ENCODE data around the gene ABCF3.
"Not testable (repeated sequence)": the region's sequence is repeated elsewhere in the genome, so short reads cannot be mapped to it uniquely, and the experiment has no call there.

The ABCF3 gene

GRCh38 chr3:184186184-184186901 lies at the start of gene ABCF3:
Gene ABCF3 (plus strand): TSS chr3:184186199. CDS start chr3:184186208, 9 bp downstream.
- DNase-seq (ENCODE audit: low spot score): no peak

- DNase-seq (ENCODE audit: low spot score): no peak
These were observed 45.6 kb upstream of the ABCF3 start for GRCh38 chr3:184140436-184140835.

- DNase-seq (ENCODE audit: low spot score): no peak
These were observed 43.8 kb upstream of the ABCF3 start for GRCh38 chr3:184142199-184142598.

GRCh38 chr3:184143327-184143726 lies 42.7 kb upstream of the ABCF3 start:
- no peak for DNase-seq (ENCODE audit: low spot score)

- no peak for DNase-seq (ENCODE audit: low spot score)
These were observed 41.5 kb upstream of the ABCF3 start for GRCh38 chr3:184144505-184144904.

GRCh38 chr3:184145111-184145524 lies 40.9 kb upstream of the ABCF3 start:
- DNase-seq (ENCODE audit: low spot score): peak; percentile 25

- DNase-seq (ENCODE audit: low spot score): no peak
These were observed 40.2 kb upstream of the ABCF3 start for GRCh38 chr3:184145751-184146270.

GRCh38 chr3:184148076-184148475 lies 37.9 kb upstream of the ABCF3 start:
- no peak for DNase-seq (ENCODE audit: low spot score)

- no peak for DNase-seq (ENCODE audit: low spot score)
These were observed 36.9 kb upstream of the ABCF3 start for GRCh38 chr3:184149123-184149522.

- DNase-seq (ENCODE audit: low spot score): not testable (repeated sequence)
These were observed 36.2 kb upstream of the ABCF3 start for GRCh38 chr3:184149770-184150169.

GRCh38 chr3:184154885-184155643 lies 30.9 kb upstream of the ABCF3 start, which contains the start of gene DVL3:
Gene DVL3 (plus strand): TSS chr3:184155377. CDS start chr3:184155636, 259 bp downstream.
- DNase-seq (ENCODE audit: low spot score): peak; percentile 71

- DNase-seq (ENCODE audit: low spot score): no peak
These were observed 30.1 kb upstream of the ABCF3 start for GRCh38 chr3:184155644-184156521.

GRCh38 chr3:184156522-184156955 lies 29.5 kb upstream of the ABCF3 start:
- DNase-seq (ENCODE audit: low spot score): no peak

- DNase-seq (ENCODE audit: low spot score): no peak
These were observed 28.8 kb upstream of the ABCF3 start for GRCh38 chr3:184157206-184157605.

GRCh38 chr3:184158404-184158803 lies 27.6 kb upstream of the ABCF3 start:
- DNase-seq (ENCODE audit: low spot score): no peak

- DNase-seq (ENCODE audit: low spot score): no peak
These were observed 25.5 kb upstream of the ABCF3 start for GRCh38 chr3:184160456-184160855.

GRCh38 chr3:184162571-184163070 lies 23.4 kb upstream of the ABCF3 start:
- DNase-seq (ENCODE audit: low spot score): not testable (repeated sequence)

GRCh38 chr3:184164648-184165330 lies 21.2 kb upstream of the ABCF3 start:
- no peak for DNase-seq (ENCODE audit: low spot score)

- DNase-seq (ENCODE audit: low spot score): no peak
These were observed 20.5 kb upstream of the ABCF3 start for GRCh38 chr3:184165543-184165942.

GRCh38 chr3:184166671-184167070 lies 19.3 kb upstream of the ABCF3 start:
- DNase-seq (ENCODE audit: low spot score): no peak

GRCh38 chr3:184167786-184168185 lies 18.2 kb upstream of the ABCF3 start:
- no peak for DNase-seq (ENCODE audit: low spot score)
